ENCODE measurements around the gene COL4A1.

The COL4A1 gene

GRCh38 chr13:110256126-110256905, 50.6 kb downstream of the COL4A1 start:
- no peak for DNase-seq (ENCODE audit: low spot score)

GRCh38 chr13:110254751-110255553, 52.0 kb downstream of the COL4A1 start:
- no peak for DNase-seq (ENCODE audit: low spot score)

GRCh38 chr13:110254151-110254679, 52.7 kb downstream of the COL4A1 start:
- DNase-seq (ENCODE audit: low spot score), result no peak

GRCh38 chr13:110251193-110251819, 55.7 kb downstream of the COL4A1 start:
- DNase-seq (ENCODE audit: low spot score), result no peak

GRCh38 chr13:110250258-110250891, 56.6 kb downstream of the COL4A1 start:
- DNase-seq (ENCODE audit: low spot score), result no peak

GRCh38 chr13:110249326-110249725, 57.6 kb downstream of the COL4A1 start:
- no peak for DNase-seq (ENCODE audit: low spot score)

GRCh38 chr13:110248449-110249143, 58.4 kb downstream of the COL4A1 start:
- no peak for DNase-seq (ENCODE audit: low spot score)

GRCh38 chr13:110246530-110246929, 60.4 kb downstream of the COL4A1 start:
- no peak for DNase-seq (ENCODE audit: low spot score)

- DNase-seq (ENCODE audit: low spot score), result no peak
Observed at GRCh38 chr13:110245416-110245899, 61.5 kb downstream of the COL4A1 start.

- no peak for DNase-seq (ENCODE audit: low spot score)
Observed at GRCh38 chr13:110244976-110245375, 62.0 kb downstream of the COL4A1 start.

- no peak for DNase-seq (ENCODE audit: low spot score)
Observed at GRCh38 chr13:110244071-110244830, 62.7 kb downstream of the COL4A1 start.

GRCh38 chr13:110242615-110243014, 64.3 kb downstream of the COL4A1 start:
- DNase-seq (ENCODE audit: low spot score), result no peak

GRCh38 chr13:110240943-110241342, 66.0 kb downstream of the COL4A1 start:
- no peak for DNase-seq (ENCODE audit: low spot score)

GRCh38 chr13:110240352-110240751, 66.6 kb downstream of the COL4A1 start:
- no peak for DNase-seq (ENCODE audit: low spot score)

- no peak for DNase-seq (ENCODE audit: low spot score)
Observed at GRCh38 chr13:110239280-110240125, 67.5 kb downstream of the COL4A1 start.

GRCh38 chr13:110238818-110239195, 68.2 kb downstream of the COL4A1 start:
- DNase-seq (ENCODE audit: low spot score), result no peak

GRCh38 chr13:110237875-110238817, 68.8 kb downstream of the COL4A1 start:
- no peak for DNase-seq (ENCODE audit: low spot score)

GRCh38 chr13:110236831-110237261, 70.1 kb downstream of the COL4A1 start:
- no peak for DNase-seq (ENCODE audit: low spot score)
